GM23338 (cell line): ENCODE results near the gene PSMD5. TPM values are rescaled to one million over a fixed set of nuclear protein-coding genes. Genes with fewer than 3 reads are reported as not detected.

Experiments used
- ATAC-seq: fragments of 200-7000 bp; cut with Tn5 transposase; 3 replicates; pipeline ENCODE4 v1.9.1; 2020
- DNase-seq: peaks from one replicate; pipeline ENCODE4 v3.0.0-alpha.2; 2015; ENCODE audit warnings: low spot score
- H2AFZ ChIP-seq: fragments of 200-600 bp; sonication (generic); 2 replicates; pipeline ENCODE4 v1.8.0; 2016; ENCODE audit warnings: antibody characterized with exemption, mild to moderate bottlenecking, moderate library complexity
- H3F3A ChIP-seq: fragments of 200-600 bp; sonication (generic); replicated peaks from 2 replicates; pipeline ENCODE4 v1.8.0; 2017; ENCODE audit warnings: antibody characterized with exemption, mixed run types, low read depth
- H3K27ac ChIP-seq: fragments of 200-600 bp; sonication (generic); 2 replicates; pipeline ENCODE4 v1.6.1; 2016; ENCODE audit warnings: low read depth
- H3K27me3 ChIP-seq: fragments of 200-600 bp; sonication (generic); 2 replicates; pipeline ENCODE4 v1.8.0; 2016; ENCODE audit warnings: mild to moderate bottlenecking, mixed run types, moderate library complexity; ENCODE audit not compliant: insufficient read depth
- H3K36me3 ChIP-seq: fragments of 200-600 bp; sonication (generic); 2 replicates; pipeline ENCODE4 v1.8.0; 2016; ENCODE audit warnings: mild to moderate bottlenecking; ENCODE audit not compliant: insufficient read depth
- H3K4me1 ChIP-seq: fragments of 200-600 bp; sonication (generic); 2 replicates; pipeline ENCODE4 v1.8.0; 2016; ENCODE audit warnings: mild to moderate bottlenecking, moderate library complexity; ENCODE audit not compliant: insufficient read depth
- H3K4me2 ChIP-seq: fragments of 200-600 bp; sonication (generic); 2 replicates; pipeline ENCODE4 v1.7.1; 2017; ENCODE audit warnings: mixed run types
- H3K4me3 ChIP-seq: fragments of 200-600 bp; sonication (generic); 2 replicates; pipeline ENCODE4 v1.6.1; 2016; ENCODE audit warnings: mixed run types
- H3K79me2 ChIP-seq: fragments of 200-600 bp; sonication (generic); replicated peaks from 2 replicates; pipeline ENCODE4 v1.8.0; 2017; ENCODE audit warnings: mild to moderate bottlenecking; ENCODE audit not compliant: insufficient read depth
- H3K9me2 ChIP-seq: fragments of 200-600 bp; sonication (generic); 2 replicates; pipeline ENCODE4 v1.8.0; 2017; ENCODE audit not compliant: insufficient read depth
- H4K20me1 ChIP-seq: fragments of 200-600 bp; sonication (generic); replicated peaks from 2 replicates; pipeline ENCODE4 v1.8.0; 2017; ENCODE audit warnings: mild to moderate bottlenecking; ENCODE audit not compliant: insufficient read depth
- H3K27ac Mint-ChIP-seq: 2 replicates; pipeline ENCODE4 v1.8.0; 2020; ENCODE audit warnings: inconsistent platforms, mild to moderate bottlenecking, moderate library complexity, mixed read lengths
- H3K27me3 Mint-ChIP-seq: 3 replicates; pipeline ENCODE4 v1.8.0; 2022; ENCODE audit warnings: low read depth, mild to moderate bottlenecking, moderate library complexity, mixed read lengths, inconsistent platforms; ENCODE audit not compliant: insufficient read depth, poor library complexity
- H3K36me3 Mint-ChIP-seq: 3 replicates; pipeline ENCODE4 v1.8.0; 2021; ENCODE audit warnings: low read depth, mild to moderate bottlenecking, inconsistent platforms, moderate library complexity, mixed read lengths
- H3K4me1 Mint-ChIP-seq: 3 replicates; pipeline ENCODE4 v1.8.0; 2020; ENCODE audit warnings: mild to moderate bottlenecking, inconsistent platforms, mixed read lengths
- H3K4me3 Mint-ChIP-seq: 3 replicates; pipeline ENCODE4 v1.8.0; 2021; ENCODE audit warnings: moderate library complexity, mild to moderate bottlenecking, inconsistent platforms, mixed read lengths
- H3K9me3 Mint-ChIP-seq: 3 replicates; pipeline ENCODE4 v1.8.0; 2020; ENCODE audit warnings: moderate library complexity, mild to moderate bottlenecking, inconsistent platforms, mixed read lengths
- CREB1 ChIP-seq: fragments of 250-450 bp; sonication (Bioruptor Pico); IDR thresholded peaks from 2 replicates; pipeline ENCODE4 v1.5.0; 2020; ENCODE audit warnings: low read depth, mild to moderate bottlenecking, moderate library complexity
- EZH2 ChIP-seq: fragments of 200-600 bp; sonication (generic); IDR thresholded peaks from one replicate; pipeline ENCODE4 v1.8.0; 2017; ENCODE audit warnings: antibody characterized with exemption, mild to moderate bottlenecking, low read depth; ENCODE audit not compliant: unreplicated experiment
- EZH2phosphoT487 ChIP-seq: fragments of 200-600 bp; sonication (generic); IDR thresholded peaks from one replicate; pipeline ENCODE4 v1.8.1; 2018; ENCODE audit warnings: antibody characterized with exemption; ENCODE audit not compliant: unreplicated experiment
- JUNB ChIP-seq: IDR thresholded peaks from one replicate; pipeline ENCODE4 v1.6.1; 2016; ENCODE audit warnings: antibody characterized with exemption; ENCODE audit not compliant: unreplicated experiment
- NANOG ChIP-seq: IDR thresholded peaks from 2 replicates; pipeline ENCODE4 v1.6.1; 2016; ENCODE audit warnings: antibody characterized with exemption, borderline replicate concordance
- POLR2AphosphoS5 ChIP-seq: IDR thresholded peaks from 2 replicates; pipeline ENCODE4 v1.6.1; 2016; ENCODE audit warnings: antibody characterized with exemption, low read depth
- STAT1 ChIP-seq: IDR thresholded peaks from one replicate; pipeline ENCODE4 v1.6.1; 2016; ENCODE audit warnings: antibody characterized with exemption; ENCODE audit not compliant: unreplicated experiment
- ZNF114 ChIP-seq: fragments of 250-450 bp; sonication (Bioruptor Pico); IDR thresholded peaks from 2 replicates; pipeline ENCODE4 v1.5.0; 2020; ENCODE audit warnings: mild to moderate bottlenecking, moderate library complexity
- ZNF331 ChIP-seq: fragments of 250-450 bp; sonication (Bioruptor Pico); IDR thresholded peaks from 2 replicates; pipeline ENCODE4 v1.5.0; 2020; ENCODE audit warnings: low read depth, mild to moderate bottlenecking, moderate library complexity
- polyA plus RNA-seq: library from polyadenylated mRNA; unstranded; fragments of >200 nt; fragmentation: Nextera tagmentation; extraction: Ambion mirVana; gene quantifications from 2 replicates; pipeline ENCODE4 v1.2.1, GENCODE V29; 2016
- total RNA-seq: library from RNA; depleted of rRNA; stranded (reverse); fragments of >200 nt; shearing (Covaris generic); gene quantifications from 2 replicates; pipeline ENCODE4 v1.2.3, GENCODE V29; 2014
- TF ChIP-seq, protein P1 (sequence below), 2 experiments: fragments of 200-600 bp in 1 of 2; sonication (generic) in 1 of 2; conservative IDR thresholded peaks; 2 replicates each; pipeline versions ENCODE4 v1.5.1 to v1.6.1; 2016 to 2017; ENCODE audit warnings: antibody characterized with exemption in 2 of 2, low read depth in 2 of 2, mild to moderate bottlenecking in 2 of 2, moderate library complexity in 1 of 2
- TF ChIP-seq, protein P2 (sequence below): IDR thresholded peaks from one replicate; pipeline ENCODE4 v1.6.1; 2018; ENCODE audit warnings: antibody characterized with exemption; ENCODE audit not compliant: unreplicated experiment
- TF ChIP-seq, protein P3 (sequence below): IDR thresholded peaks from 2 replicates; pipeline ENCODE4 v1.6.1; 2016; ENCODE audit warnings: antibody characterized with exemption
- TF ChIP-seq, protein P4 (sequence below): fragments of 250-450 bp; sonication (Bioruptor Pico); IDR thresholded peaks from 2 replicates; pipeline ENCODE4 v1.5.0; 2020; ENCODE audit warnings: mild to moderate bottlenecking, moderate library complexity

PSMD5 gene
- total and polyA plus RNA-seq, 2 experiments from 2014 or later = 23.9 to 40.5 TPM

DNA sequence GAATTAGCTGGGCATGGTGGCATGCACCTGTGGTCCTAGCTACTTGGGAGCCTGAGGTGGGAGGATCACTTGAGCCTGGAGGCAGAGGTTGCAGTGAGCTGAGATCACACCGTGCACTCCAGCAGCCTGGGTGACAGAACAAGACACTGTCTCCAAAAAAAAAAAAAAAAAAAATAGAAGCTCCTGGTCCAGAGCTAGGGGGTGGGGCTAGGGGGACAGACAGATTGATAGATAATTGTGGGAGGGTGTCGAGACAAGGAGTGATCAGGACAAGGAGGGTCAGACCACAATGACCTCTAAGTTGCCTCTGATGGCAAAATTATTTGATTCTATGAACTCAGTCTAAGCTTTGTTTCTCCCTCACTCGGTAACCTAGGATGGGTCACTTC lies 40.9 kb upstream of the PSMD5 start:
- peaks cover 11% of the 10 kb centered on the region for H3K27me3 Mint-ChIP-seq
- TF ChIP-seq EZH2 (no peak), CREB1 (no peak), STAT1 (no peak), ZNF331 (no peak), POLR2AphosphoS5 (no peak), ZNF114 (CRISPR knock-in tag) (no peak), EZH2phosphoT487 (no peak), JUNB (no peak), NANOG (no peak)
- TF ChIP-seq, protein P1, sequence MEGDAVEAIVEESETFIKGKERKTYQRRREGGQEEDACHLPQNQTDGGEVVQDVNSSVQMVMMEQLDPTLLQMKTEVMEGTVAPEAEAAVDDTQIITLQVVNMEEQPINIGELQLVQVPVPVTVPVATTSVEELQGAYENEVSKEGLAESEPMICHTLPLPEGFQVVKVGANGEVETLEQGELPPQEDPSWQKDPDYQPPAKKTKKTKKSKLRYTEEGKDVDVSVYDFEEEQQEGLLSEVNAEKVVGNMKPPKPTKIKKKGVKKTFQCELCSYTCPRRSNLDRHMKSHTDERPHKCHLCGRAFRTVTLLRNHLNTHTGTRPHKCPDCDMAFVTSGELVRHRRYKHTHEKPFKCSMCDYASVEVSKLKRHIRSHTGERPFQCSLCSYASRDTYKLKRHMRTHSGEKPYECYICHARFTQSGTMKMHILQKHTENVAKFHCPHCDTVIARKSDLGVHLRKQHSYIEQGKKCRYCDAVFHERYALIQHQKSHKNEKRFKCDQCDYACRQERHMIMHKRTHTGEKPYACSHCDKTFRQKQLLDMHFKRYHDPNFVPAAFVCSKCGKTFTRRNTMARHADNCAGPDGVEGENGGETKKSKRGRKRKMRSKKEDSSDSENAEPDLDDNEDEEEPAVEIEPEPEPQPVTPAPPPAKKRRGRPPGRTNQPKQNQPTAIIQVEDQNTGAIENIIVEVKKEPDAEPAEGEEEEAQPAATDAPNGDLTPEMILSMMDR (conservative IDR thresholded peaks at IDR 0.05; ENCODE audit: low read depth in 2 of 2) = no peak
- TF ChIP-seq, protein P2, sequence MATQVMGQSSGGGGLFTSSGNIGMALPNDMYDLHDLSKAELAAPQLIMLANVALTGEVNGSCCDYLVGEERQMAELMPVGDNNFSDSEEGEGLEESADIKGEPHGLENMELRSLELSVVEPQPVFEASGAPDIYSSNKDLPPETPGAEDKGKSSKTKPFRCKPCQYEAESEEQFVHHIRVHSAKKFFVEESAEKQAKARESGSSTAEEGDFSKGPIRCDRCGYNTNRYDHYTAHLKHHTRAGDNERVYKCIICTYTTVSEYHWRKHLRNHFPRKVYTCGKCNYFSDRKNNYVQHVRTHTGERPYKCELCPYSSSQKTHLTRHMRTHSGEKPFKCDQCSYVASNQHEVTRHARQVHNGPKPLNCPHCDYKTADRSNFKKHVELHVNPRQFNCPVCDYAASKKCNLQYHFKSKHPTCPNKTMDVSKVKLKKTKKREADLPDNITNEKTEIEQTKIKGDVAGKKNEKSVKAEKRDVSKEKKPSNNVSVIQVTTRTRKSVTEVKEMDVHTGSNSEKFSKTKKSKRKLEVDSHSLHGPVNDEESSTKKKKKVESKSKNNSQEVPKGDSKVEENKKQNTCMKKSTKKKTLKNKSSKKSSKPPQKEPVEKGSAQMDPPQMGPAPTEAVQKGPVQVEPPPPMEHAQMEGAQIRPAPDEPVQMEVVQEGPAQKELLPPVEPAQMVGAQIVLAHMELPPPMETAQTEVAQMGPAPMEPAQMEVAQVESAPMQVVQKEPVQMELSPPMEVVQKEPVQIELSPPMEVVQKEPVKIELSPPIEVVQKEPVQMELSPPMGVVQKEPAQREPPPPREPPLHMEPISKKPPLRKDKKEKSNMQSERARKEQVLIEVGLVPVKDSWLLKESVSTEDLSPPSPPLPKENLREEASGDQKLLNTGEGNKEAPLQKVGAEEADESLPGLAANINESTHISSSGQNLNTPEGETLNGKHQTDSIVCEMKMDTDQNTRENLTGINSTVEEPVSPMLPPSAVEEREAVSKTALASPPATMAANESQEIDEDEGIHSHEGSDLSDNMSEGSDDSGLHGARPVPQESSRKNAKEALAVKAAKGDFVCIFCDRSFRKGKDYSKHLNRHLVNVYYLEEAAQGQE = no peak
- TF ChIP-seq, protein P3, sequence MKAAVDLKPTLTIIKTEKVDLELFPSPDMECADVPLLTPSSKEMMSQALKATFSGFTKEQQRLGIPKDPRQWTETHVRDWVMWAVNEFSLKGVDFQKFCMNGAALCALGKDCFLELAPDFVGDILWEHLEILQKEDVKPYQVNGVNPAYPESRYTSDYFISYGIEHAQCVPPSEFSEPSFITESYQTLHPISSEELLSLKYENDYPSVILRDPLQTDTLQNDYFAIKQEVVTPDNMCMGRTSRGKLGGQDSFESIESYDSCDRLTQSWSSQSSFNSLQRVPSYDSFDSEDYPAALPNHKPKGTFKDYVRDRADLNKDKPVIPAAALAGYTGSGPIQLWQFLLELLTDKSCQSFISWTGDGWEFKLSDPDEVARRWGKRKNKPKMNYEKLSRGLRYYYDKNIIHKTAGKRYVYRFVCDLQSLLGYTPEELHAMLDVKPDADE = no peak
- TF ChIP-seq, protein P4, sequence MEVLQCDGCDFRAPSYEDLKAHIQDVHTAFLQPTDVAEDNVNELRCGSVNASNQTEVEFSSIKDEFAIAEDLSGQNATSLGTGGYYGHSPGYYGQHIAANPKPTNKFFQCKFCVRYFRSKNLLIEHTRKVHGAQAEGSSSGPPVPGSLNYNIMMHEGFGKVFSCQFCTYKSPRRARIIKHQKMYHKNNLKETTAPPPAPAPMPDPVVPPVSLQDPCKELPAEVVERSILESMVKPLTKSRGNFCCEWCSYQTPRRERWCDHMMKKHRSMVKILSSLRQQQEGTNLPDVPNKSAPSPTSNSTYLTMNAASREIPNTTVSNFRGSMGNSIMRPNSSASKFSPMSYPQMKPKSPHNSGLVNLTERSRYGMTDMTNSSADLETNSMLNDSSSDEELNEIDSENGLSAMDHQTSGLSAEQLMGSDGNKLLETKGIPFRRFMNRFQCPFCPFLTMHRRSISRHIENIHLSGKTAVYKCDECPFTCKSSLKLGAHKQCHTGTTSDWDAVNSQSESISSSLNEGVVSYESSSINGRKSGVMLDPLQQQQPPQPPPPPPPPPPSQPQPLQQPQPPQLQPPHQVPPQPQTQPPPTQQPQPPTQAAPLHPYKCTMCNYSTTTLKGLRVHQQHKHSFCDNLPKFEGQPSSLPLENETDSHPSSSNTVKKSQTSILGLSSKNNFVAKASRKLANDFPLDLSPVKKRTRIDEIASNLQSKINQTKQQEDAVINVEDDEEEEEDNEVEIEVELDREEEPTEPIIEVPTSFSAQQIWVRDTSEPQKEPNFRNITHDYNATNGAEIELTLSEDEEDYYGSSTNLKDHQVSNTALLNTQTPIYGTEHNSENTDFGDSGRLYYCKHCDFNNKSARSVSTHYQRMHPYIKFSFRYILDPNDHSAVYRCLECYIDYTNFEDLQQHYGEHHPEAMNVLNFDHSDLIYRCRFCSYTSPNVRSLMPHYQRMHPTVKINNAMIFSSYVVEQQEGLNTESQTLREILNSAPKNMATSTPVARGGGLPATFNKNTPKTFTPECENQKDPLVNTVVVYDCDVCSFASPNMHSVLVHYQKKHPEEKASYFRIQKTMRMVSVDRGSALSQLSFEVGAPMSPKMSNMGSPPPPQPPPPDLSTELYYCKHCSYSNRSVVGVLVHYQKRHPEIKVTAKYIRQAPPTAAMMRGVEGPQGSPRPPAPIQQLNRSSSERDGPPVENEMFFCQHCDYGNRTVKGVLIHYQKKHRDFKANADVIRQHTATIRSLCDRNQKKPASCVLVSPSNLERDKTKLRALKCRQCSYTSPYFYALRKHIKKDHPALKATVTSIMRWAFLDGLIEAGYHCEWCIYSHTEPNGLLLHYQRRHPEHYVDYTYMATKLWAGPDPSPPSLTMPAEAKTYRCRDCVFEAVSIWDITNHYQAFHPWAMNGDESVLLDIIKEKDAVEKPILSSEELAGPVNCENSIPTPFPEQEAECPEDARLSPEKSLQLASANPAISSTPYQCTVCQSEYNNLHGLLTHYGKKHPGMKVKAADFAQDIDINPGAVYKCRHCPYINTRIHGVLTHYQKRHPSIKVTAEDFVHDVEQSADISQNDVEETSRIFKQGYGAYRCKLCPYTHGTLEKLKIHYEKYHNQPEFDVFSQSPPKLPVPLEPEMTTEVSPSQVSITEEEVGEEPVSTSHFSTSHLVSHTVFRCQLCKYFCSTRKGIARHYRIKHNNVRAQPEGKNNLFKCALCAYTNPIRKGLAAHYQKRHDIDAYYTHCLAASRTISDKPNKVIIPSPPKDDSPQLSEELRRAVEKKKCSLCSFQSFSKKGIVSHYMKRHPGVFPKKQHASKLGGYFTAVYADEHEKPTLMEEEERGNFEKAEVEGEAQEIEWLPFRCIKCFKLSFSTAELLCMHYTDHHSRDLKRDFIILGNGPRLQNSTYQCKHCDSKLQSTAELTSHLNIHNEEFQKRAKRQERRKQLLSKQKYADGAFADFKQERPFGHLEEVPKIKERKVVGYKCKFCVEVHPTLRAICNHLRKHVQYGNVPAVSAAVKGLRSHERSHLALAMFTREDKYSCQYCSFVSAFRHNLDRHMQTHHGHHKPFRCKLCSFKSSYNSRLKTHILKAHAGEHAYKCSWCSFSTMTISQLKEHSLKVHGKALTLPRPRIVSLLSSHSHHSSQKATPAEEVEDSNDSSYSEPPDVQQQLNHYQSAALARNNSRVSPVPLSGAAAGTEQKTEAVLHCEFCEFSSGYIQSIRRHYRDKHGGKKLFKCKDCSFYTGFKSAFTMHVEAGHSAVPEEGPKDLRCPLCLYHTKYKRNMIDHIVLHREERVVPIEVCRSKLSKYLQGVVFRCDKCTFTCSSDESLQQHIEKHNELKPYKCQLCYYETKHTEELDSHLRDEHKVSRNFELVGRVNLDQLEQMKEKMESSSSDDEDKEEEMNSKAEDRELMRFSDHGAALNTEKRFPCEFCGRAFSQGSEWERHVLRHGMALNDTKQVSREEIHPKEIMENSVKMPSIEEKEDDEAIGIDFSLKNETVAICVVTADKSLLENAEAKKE (CRISPR knock-in tag) = no peak
- Histone ChIP-seq H3K9me2 (no peaks in the 10 kb centered on the region), H4K20me1 (no peaks in the 10 kb centered on the region), H3K79me2 (no peaks in the 10 kb centered on the region), H3K27me3 (no peaks in the 10 kb centered on the region), H3K27ac (no peak overlapping the region), H2AFZ (no peak overlapping the region), H3K4me3 (no peak overlapping the region), H3K4me2 (no peak overlapping the region), H3F3A (no peaks in the 10 kb centered on the region), H3K36me3 (no peaks in the 10 kb centered on the region), H3K4me1 (peaks cover under 1% of the 10 kb centered on the region; the same call in 1 of the 2 replicates)
- no peak overlapping the region for H3K4me3 Mint-ChIP-seq
- H3K4me1 Mint-ChIP-seq = peaks cover 13% of the 10 kb centered on the region
- no peak overlapping the region for H3K27ac Mint-ChIP-seq
- H3K9me3 Mint-ChIP-seq = no peaks in the 10 kb centered on the region
- DNase-seq (no peak), ATAC-seq (no peak)
- H3K36me3 Mint-ChIP-seq = no peaks in the 10 kb centered on the region
